Dedifferentiated amniotic fluid mesenchymal stem cell (primary cell): ENCODE data around the gene FHL2.

Experiments used
- DNase-seq: peaks from one replicate; pipeline ENCODE4 v3.0.0-alpha.2; 2016; ENCODE audit errors: extremely low spot score

The FHL2 gene

DNA sequence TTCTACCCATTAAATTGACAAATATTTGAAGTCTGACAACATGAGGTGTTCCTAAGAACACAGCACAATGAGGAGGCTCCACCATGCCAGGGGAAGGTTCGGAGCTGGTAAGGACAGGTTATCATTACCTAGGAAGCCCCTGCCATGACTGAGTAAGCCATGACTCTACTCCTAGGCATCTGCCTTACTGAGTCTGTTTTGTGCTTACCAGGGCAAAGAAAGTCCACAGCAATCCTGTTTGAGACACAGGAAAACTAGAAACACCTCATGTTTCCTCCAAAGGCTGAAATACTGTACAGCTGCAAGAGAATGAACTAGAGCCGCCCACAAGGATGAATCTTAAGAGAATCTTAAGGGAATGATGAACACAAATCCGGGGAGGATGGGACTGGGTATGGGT, 80.9 kb downstream of the FHL2 start:
- no peak for DNase-seq

DNA sequence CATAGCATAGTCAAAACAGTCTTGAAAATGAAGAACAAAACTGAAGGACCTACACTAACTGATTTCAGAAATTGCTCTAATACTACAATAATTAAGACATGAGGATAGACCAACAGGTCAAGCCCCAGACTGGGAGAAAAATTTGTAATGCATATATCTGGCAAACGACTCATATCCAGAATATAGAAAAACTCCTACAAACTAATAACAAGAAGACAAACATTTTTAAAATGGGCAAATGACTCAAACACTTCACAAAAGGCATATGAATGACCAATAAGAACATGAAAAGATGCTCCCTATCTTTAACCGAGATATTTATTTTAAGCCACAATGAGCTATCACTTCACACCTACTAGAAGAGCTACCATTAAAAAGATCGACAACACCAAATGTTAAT, 83.5 kb downstream of the FHL2 start:
- DNase-seq: no peak

DNA sequence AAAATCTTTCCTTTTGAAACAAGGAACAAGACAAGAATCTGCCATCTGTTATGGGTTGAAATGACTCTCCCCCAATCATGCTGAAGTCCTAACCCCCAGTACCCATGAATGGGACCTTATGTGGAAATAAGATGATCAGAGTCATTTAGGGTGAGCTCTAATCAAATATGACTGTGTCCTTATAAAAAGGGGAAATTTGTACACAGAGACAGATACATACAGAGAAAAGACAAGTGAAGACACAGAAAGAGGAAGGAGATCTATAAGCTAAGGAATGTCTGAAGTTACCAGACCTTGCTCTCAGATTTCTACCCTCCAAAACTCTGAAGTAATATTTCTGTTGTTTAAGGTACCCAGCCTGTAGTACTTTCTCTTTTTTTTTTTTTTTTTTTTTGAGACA, 85.0 kb downstream of the FHL2 start:
- no peak for DNase-seq
